ENCODE data around the gene VPREB1.

DNA sequence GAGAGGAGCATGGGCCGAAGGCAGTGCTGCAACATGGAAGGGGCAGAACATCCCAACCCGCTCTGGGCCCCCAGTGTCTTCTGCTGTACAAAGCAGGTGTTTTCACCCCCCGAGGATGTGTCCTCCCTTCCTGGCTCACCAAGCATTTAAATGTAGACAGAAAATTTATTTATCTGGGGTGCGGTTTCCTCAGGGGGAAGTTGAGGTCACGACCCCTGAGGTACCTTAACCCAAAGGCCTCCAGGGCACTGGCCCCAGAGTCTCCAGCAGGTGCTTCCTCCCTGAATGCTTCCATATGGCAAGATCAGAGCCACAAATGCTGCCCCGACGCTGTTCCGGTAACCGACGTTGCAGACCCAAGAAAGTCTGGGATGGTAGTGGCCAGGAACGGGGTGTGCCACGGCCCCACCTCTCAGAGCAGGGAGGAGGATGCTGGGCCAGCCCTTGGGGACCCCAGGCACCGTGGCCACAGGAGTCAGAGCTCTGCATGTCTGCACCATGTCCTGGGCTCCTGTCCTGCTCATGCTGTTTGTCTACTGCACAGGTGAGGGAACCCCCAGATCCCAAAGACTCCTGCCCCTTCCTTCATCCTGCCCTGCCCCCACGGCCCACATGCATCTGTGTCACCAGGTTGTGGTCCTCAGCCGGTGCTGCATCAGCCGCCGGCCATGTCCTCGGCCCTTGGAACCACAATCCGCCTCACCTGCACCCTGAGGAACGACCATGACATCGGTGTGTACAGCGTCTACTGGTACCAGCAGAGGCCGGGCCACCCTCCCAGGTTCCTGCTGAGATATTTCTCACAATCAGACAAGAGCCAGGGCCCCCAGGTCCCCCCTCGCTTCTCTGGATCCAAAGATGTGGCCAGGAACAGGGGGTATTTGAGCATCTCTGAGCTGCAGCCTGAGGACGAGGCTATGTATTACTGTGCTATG lies at the start of gene VPREB1:
- no peak for TF ChIP-seq POLR2A (IDR thresholded peaks at IDR 0.05; ENCODE audit: low read depth, low read length)
- TF ChIP-seq, protein P1, sequence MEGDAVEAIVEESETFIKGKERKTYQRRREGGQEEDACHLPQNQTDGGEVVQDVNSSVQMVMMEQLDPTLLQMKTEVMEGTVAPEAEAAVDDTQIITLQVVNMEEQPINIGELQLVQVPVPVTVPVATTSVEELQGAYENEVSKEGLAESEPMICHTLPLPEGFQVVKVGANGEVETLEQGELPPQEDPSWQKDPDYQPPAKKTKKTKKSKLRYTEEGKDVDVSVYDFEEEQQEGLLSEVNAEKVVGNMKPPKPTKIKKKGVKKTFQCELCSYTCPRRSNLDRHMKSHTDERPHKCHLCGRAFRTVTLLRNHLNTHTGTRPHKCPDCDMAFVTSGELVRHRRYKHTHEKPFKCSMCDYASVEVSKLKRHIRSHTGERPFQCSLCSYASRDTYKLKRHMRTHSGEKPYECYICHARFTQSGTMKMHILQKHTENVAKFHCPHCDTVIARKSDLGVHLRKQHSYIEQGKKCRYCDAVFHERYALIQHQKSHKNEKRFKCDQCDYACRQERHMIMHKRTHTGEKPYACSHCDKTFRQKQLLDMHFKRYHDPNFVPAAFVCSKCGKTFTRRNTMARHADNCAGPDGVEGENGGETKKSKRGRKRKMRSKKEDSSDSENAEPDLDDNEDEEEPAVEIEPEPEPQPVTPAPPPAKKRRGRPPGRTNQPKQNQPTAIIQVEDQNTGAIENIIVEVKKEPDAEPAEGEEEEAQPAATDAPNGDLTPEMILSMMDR (conservative IDR thresholded peaks at IDR 0.05; ENCODE audit: low read depth, low read length), result no peak
- no peak for TF ChIP-seq BHLHE40 (IDR thresholded peaks at IDR 0.05; ENCODE audit: low read depth, low read length)
- TF ChIP-seq, protein P2, sequence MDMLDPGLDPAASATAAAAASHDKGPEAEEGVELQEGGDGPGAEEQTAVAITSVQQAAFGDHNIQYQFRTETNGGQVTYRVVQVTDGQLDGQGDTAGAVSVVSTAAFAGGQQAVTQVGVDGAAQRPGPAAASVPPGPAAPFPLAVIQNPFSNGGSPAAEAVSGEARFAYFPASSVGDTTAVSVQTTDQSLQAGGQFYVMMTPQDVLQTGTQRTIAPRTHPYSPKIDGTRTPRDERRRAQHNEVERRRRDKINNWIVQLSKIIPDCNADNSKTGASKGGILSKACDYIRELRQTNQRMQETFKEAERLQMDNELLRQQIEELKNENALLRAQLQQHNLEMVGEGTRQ (IDR thresholded peaks at IDR 0.05; ENCODE audit: low read depth, low read length), result no peak
